Esophagus squamous epithelium (tissue), 4 donors: ENCODE measurements around the gene TOX3.

Experiments
- CTCF ChIP-seq, 6 experiments: fragments of 450-650 bp in 4 of 6; fragments of 200-600 bp in 2 of 6; sonication (generic) in 2 of 6; IDR thresholded peaks; one replicate each; pipeline ENCODE4 v1.5.1; 2016 to 2019; ENCODE audit warnings: antibody characterized with exemption in 6 of 6, mild to moderate bottlenecking in 4 of 6, moderate library complexity in 4 of 6
- POLR2A ChIP-seq, 4 donors: fragments of 450-650 bp; IDR thresholded peaks; one replicate each; pipeline ENCODE4 v1.6.1; 2017; ENCODE audit warnings: antibody characterized with exemption in 4 of 4, mild to moderate bottlenecking in 4 of 4, moderate library complexity in 3 of 4

DNA sequence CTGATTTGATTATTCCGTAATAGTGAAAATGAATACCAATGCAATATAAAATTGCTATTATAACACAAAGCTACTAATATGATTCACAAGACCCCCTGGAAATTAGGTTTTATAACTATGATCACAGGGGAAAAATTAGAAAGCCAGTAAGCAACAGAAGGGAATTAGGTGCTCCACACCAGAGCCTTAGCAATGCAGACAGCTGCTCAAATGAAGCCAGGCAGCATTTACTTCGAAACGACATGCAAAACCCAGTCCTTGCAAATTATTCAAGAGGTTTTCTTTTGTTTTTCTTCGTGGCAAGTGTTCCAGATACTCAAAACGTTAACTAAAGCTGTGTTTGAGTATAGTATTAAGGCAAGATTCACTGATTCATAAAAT lies 47.9 kb downstream of the TOX3 start:
- TF ChIP-seq CTCF (IDR thresholded peaks at IDR 0.05), result no peak
- no peak for TF ChIP-seq POLR2A (IDR thresholded peaks at IDR 0.05)
